OCI-LY7 (cell line): ENCODE measurements around the gene ZNF268.

Experiments
- EZH2phosphoT487 ChIP-seq: fragments of 200-600 bp; sonication (generic); IDR thresholded peaks from 2 replicates; pipeline ENCODE4 v1.6.1; 2018; ENCODE audit warnings: low read depth, borderline replicate concordance, mild to moderate bottlenecking, mixed run types, antibody characterized with exemption, low read length, moderate library complexity, mixed read lengths
- TF ChIP-seq, protein P1 (sequence below): fragments of 200-600 bp; sonication (generic); conservative IDR thresholded peaks from 2 replicates; pipeline ENCODE4 v1.5.1; 2014; ENCODE audit warnings: mild to moderate bottlenecking, antibody characterized with exemption, low read length, moderate library complexity, mixed read lengths

GRCh38 chr12:133221241-133221640 is 39.9 kb downstream of the ZNF268 start:
- TF ChIP-seq, protein P1, sequence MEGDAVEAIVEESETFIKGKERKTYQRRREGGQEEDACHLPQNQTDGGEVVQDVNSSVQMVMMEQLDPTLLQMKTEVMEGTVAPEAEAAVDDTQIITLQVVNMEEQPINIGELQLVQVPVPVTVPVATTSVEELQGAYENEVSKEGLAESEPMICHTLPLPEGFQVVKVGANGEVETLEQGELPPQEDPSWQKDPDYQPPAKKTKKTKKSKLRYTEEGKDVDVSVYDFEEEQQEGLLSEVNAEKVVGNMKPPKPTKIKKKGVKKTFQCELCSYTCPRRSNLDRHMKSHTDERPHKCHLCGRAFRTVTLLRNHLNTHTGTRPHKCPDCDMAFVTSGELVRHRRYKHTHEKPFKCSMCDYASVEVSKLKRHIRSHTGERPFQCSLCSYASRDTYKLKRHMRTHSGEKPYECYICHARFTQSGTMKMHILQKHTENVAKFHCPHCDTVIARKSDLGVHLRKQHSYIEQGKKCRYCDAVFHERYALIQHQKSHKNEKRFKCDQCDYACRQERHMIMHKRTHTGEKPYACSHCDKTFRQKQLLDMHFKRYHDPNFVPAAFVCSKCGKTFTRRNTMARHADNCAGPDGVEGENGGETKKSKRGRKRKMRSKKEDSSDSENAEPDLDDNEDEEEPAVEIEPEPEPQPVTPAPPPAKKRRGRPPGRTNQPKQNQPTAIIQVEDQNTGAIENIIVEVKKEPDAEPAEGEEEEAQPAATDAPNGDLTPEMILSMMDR, result no peak
- no peak for TF ChIP-seq EZH2phosphoT487
